DMS153 (cell line): ENCODE data around the gene LHX3.

Experiments
- DNase-seq: peaks from one replicate; lab custom pipeline; 2025; lab: John Stamatoyannopoulos, UW

The LHX3 gene

DNA sequence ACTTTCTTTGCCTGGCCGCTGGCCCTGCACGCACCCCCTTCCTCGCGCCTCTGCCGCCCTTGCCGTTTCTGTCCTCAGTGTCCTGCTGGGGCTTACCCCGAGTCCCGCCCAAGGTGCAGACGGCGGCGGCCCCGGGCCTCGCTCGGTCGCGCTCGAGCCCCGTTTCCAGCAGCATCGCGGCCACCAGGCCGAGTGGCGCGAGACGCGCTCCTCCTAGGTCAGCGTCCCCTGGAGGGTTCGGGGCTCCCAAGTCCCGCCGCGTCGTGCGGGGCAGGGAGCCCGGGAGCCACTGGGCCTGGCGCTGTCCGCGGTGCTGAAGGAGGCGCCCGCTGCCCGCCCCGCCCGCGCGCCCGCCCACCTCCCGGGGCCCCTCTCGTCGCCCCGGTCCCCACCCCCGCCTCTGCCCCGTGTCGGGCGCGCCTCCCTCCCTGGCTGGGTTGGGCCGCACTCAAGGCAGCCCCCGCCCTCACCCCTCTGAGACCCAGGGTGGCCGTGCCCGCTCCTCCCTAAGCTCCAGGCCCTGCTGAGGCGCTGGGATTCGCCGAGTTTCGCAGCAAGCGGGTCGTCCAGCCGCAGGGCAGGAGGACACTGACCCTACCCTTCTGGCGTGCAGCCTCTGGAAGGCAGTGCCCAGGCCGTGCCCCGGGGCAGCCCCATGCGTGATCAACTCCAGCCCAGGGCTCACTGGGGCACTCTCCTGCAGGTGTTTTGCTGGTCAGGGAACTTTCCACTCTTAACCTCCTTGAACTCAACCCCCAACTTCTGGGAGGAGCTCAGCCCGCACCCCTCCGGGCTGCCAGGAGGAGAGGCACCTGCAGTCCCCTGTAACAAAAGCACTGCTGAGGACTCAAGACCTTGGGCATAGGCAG, at the start of gene LHX3:
Gene LHX3, minus strand, starts transcription at position 291 of the 869 bp plus-strand sequence. Its CDS starts 116 bp downstream, at position 175.
- DNase-seq: no peak

DNA sequence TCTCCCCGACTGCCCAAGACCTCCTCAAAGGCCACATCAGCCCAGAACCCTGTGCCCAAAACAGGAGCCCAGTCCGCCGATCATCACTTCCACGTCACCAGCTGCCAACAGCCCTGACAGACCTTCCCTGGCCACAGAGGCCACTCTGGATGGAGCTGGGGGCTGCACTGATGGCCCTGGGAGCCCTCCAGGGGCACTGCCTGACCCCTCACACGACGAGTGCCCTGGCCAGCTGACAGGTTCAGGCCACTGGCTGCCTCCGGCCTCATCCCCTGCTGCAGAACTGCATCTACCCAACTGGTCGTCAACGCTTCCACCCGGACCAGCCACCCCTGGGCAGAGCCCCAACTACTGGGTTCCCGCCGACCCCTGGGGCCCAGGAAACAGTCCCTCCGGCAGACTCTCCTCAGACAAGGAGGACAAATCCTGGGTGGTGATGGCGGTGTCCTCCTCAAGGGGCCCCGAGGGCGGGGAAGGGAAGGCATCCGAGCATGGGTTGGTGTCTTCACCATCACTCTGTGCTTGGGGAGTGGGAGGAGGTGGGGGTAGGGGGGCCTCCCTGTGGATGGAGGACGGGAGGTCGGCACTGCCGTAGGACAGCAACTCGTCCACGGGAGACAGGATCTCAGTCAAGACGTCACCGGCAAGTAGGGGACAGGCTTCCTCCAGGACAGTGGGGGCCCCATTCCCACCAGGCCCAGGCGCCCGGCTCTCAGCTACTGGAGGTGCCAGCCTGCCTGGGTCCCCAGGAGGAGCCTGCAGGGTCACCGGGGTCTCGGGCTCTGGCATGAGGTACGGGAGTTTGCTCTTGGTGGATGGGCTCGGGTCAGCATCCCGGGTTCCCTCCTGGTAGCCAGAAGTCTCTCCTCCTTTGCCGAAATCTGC, 48.6 kb upstream of the LHX3 start:
- no peak for DNase-seq

DNA sequence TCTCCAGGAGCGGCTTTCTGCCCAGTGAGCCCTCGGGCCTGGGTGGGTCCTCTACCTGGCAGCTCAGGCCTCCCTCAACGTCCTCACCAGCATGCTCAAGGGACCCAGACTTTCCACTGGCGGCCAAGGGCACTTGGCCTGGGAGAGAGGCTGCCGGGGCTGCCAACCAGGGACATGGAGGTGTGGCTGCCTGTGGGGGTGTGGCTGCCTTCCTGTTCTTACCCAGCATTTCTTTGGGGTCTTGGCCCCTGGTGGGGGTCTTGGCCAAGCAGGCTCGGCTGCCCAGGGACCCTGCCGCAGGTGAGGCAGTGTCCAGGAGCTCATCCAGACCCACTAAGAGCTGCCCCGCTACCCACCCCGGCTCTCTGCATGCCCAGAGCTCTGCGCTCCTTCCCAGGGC, 47.9 kb upstream of the LHX3 start:
- DNase-seq: no peak

DNA sequence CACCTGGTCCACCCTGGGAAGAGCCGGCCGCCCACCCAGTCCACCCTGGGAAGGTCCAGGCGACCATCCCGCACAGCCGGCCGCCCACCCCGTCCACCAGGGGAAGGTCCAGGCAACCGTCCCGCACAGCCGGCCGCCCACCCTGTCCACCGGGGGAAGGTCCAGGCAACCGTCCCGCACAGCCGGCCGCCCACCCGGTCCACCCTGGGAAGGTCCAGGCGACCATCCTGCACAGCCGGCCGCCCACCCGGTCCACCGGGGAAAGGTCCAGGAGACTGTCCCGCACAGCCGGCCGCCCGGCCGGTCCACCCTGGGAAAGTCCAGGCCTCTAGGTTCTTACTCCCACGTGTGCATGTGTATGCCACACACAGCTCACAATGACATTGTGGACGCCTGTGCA, 47.4 kb upstream of the LHX3 start:
- DNase-seq: no peak

DNA sequence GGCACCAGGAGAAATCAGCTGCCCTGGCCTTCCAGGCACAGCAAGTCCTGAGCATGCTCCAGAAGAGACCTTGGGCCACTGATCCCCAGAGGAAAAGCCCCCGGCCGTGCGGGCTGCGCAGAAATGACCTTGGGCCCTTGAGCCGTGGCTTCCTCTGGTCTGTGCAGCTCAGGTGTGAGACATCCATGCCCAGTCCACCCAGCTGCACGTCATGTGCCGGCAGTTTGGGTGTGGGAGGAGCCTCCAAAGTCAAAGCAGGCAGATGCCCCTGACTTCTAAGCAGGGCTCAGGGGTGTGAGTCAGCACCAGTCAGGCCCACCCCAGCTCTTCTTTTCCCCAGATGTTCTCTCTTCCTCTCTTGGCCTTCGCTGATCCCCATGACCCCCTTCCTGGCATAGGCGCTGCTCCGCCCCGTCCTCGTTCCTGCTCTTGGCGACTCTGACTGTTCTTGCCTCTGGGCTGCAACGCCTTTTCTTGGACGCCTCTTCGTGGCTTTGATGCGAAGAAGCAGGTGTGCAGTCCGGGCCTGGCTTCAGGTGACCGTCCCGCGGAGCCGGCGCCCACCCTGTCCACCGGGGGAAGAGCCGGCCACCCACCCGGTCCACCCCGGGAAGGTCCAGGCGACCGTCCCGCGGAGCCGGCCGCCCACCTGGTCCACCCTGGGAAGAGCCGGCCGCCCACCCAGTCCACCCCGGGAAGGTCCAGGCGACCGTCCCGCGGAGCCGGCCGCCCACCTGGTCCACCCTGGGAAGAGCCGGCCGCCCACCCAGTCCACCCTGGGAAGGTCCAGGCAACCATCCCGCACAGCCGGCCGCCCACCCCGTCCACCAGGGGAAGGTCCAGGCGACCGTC, 46.6 kb upstream of the LHX3 start:
- no peak for DNase-seq

DNA sequence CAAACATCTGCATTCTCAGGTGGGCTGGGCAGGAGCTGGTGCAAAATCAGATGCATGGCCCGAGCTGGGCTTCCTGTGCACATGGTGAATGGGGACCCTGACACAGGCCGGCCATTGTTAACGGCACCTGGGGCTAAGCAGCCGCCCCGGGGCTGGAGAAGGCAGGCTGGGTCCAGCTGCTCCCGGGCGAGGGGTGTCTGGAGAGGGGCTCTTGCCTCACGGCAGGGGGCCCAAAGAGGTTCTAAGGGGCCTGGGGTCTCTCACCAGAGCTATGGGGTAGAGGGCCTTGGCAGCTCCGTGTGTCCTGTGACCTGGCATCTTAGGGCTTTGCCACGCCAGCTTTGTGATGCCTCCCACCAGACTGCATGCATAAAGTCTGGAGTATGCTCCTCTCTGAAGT, 45.7 kb upstream of the LHX3 start:
- DNase-seq: no peak

DNA sequence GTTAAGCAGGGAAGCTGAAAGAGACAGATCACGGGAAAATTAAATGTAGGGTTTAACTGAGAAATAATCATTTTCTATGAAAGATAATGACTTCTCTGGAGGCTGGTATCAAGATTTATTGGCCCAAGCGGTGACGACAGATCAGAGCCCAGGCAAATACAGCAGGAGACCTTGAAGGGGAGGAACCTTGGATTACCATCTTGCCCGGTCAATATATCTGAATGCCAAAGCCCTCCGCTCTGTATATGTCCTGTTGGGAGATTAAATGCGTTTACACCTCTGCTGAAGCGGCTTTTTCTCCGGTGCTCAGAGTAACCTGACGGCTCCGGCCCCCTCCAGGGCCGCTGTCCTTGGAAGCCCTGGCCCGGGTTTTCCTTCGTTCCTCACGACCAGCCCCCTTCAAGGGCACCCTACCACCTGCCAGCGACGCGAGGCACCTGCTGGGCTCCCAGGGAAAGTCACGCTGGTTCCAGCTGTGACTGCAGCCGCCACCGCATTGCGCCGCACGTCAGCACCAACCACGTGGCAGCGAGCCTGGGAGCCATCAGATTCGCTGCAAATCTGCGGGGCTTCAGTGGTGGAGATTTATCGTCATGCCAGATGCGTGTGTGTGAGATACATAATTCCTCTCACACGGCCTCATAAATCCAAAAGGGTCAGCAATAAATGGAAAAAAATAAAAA, 45.1 kb upstream of the LHX3 start:
- DNase-seq: no peak

DNA sequence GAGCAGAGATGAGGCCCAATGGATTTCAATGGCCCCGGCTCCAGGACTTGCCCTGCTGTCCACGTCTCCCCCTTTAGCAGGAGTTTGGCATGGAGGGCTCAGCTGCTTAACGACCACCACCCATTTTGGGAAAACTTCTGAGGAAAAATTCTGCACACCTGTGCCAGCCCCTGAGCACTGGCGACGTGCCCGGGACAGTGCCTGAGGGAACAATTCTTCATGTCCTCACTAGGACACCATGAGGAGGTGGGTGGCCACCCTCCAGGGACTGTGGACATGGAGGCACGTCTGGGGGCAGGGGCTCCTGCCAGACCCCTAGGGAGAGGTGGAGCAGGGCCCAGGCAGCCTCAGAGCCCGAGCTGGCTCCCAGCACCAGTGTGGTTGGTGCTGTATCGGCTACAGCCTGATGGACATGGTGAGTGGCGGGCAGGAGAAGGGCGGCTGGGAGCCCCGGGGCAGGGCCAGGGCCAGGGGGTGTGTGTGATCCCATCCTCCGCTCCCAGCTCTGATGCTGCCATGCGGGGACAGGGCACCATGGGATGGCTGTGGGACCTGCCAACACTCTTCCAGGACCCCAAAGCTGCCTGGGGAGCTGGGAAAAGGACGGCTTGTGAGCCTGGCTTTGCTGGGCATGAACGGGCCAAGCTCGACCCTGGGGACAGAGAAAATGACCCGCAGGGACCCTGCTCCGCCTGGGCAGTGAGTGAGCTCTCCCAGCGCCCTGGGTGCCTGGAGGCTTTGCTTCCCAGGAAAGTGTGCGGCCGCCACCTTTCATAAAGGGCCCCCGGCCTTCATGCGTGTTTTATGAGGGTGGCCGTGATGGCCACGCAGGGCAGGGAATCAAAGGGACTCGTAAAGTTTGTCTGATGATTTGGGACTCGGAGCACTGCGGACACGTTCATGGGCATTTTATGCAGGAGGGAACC, 44.3 kb upstream of the LHX3 start:
- no peak for DNase-seq

DNA sequence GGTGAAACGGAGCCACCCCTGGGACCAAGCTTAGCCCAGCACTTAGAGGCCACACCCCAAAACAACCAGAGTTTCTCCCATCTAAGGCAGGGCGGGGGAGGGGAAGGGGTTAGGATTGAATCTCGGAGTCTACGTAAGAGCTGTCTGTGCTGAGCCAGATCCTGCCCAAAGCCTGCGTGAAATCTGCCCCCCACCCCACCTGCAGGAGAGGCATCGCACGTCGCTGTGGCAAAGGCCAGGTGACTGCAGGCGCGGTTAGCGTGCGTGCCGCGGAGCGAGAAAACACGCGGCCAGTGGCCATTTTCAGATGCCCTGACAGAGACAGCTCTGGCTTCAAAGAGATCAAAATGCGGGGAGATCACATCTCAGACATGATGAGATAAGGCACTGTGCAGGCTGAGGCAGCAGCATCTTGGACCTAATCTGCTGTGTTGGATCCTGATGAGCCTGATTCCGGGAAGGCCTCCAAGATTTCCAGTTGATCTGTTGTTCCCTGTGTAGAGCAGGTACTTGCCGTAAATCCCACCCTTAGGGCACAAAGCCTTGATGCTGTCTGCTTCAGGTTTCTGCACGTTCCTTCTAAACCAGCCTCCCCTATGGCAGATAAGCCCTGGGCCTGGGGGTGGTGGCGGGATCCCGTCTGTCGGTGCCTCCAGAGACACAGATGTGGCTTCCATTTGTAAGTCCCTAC, 43.2 kb upstream of the LHX3 start:
- DNase-seq: no peak

DNA sequence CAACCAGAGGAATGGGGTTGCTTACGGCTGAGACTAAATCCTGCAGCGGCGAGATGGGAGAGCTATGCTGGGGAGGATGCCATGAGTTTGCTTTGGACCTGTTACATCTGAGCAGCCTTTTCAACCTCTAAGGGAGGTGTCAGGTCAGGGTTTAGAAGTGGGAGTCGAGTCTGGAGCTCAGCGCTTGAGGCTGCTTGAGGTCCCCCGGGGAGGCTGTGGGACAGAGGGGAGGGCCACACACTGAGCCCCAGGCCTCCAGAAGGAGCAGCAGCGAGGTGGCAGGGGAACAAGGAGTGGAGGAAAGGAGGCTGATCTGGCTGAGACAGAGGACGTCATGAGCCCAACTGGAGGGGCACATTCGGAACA, 42.6 kb upstream of the LHX3 start:
- no peak for DNase-seq

DNA sequence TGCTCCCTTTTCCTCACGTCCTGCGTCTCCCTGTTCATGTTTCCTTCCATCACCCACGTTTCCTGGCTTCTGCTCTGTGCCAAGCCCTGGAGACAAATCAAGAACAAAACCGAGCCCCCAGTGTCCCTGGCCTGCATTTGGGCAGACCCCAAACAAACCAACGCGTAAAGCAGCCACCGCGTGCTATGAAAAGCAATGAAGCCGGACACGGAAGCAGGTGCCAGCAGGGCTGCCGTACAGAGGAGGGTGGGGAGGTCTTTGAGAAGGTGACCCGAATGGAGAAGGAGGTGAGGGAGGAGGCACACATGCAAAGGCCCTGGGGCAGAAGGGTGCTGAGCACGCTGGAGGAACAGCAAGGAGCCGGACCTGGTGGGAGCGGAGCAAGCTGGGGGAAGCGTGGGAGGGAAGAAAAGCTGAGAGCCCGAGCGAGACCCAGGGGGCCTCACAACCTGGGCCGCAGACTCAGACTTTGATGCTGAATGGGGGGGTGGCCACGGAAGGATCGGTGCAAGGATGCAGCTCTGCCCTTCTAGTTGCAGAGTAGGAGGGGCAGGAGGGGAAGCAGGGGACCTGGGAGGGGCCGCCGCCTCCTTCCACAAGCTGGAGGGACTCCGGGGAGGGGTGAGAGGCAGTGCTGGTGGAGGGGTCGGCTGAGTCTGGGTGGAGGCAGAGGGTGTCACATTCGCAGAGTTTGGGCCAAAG, 42.1 kb upstream of the LHX3 start:
- DNase-seq: no peak

DNA sequence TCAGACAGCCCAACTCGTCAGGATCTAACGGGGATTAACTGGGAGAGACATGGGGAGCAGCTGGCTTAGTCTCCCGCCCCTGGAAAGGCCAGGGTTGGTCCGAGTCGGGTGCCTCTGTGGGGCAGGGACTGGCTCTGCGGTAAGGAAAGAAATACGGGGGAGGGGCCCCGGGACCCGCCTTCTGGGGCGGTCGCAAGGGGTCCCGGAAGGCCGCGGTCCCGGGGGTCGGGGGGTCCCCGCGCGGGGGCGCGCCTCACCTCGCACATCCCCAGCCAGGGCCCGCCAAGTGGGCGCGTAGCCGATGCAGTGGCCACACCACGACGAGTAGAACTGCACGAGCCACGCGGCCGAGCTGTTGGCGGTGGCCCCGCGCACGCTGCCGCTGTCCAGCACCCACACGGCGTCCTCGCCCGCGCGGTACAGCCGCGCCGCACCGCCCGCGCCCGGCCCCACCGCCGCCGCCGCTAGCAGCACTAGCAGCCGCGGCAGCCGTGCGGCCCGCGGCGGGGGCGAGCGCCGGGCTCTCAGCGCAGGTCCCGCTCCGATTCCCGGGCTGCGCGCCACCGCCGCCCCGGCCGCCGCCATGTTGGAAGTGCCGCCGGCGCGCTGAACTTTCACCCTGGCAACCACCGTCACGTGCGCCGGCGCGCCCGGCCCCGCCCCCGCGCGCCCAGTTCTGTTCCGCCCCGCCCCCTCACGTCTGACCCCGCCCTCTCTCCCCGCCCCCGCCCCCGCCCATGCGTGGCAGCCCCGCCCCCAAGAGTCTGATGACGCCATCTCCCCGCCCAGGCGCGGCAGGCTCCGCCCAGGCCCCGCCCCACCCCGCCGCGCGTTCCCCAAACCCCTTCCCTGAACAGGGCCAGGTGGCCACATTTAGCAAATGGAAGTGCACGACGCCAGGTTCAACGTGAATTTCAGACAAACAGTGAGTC, 40.6 kb upstream of the LHX3 start, which contains the start of gene QSOX2:
Gene QSOX2, minus strand, starts transcription at position 594 of the 932 bp plus-strand sequence. Its CDS starts 9 bp downstream, at position 585.
- peak; percentile 29 for DNase-seq

DNA sequence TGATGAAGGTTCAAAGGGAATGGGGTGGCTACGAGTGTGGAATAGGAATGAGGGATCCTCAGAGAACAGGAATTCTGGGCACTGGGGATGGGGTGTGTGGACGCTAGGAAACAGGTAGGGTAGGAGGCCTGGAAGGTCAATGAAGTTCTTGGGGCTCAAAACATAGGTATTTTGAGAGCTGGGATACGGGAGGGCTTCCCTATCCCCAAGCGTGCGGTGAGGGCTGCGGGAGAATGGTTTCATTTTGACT, 40.0 kb upstream of the LHX3 start:
- no peak for DNase-seq

DNA sequence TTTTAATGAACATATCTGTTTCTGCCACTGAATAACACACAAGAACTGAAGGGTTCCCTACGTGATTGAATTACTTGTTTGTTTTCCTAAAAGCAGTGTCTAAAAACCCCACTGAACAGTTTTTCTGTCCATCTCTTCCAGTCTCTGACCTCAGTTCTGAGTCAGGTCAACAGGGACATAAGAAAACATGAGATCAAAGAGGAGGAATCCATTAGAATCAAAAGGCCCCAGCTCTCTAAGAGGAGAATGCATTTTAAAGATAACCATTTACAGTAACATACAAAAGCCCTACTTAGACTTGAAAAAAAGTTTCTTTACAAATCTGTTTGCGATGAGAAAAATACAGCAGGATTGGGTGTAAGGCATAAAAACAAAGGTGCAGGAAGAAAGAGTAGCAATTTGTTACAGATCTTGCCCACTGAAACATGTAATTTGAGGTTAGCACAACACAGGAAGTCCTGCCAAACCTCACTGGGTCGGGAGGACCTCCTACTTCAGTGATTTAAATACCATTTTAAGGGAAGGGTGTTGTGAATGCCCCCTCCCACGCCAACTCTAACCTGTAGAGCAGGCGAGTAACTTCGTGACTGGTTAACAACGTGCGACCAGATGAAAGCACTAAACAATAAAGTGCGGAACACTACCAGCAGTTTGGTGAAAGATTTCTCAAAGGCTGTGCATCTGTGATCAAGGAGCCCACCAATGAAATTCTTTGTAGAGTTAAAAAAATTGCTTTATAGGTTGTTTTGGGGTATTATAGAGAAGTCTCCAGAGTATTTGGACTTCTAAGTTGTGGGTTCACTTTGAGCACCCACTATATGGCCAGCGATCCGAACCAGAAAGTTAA, 39.4 kb upstream of the LHX3 start:
- no peak for DNase-seq

DNA sequence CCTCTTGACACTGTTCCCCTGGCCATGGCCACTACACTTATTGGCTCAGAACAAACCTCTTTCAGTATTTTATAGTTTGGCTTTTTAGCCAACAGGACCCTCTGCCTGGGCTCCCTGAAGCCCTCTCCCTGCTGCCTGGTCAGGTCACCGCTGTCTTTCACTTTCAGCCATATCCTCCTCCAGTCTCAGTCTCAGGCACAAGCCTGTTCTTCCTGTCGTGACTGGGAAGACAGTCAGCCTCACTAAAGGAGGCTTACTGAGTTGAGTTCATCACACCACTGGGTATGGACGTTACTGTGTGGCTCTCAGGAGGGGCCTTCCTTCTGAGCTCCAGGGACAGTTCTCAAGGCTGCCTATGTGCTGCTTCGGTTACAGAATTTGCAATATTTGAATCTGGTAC, 38.7 kb upstream of the LHX3 start:
- DNase-seq: no peak

DNA sequence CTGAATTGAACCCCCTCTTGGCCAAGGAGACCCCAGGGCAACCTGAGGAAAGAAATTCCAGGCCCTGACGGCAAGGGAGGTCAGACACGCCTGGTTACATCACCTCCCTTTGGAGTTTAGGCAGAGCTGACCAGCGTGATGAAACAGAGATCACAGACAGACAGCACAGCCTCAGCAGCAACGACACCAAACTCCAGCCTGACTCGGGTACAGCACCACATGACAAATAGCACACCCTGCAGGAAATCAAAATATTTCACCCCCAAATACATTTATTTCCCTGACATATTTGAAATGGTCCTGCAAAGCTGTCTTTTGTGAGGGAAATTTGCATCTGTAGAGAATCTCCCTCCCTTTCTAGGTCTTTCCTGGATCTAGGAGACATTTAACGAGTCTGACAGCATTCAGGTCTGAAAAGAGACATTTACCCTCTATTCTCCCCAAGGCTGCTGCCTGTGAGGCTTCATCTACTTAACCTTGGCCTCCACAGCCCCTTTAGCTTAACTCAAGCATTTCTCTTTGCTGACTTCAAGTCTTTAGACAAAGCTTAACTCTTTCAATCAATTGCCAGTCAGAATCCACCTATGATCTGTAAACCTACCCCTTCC, 38.1 kb upstream of the LHX3 start:
- no peak for DNase-seq

DNA sequence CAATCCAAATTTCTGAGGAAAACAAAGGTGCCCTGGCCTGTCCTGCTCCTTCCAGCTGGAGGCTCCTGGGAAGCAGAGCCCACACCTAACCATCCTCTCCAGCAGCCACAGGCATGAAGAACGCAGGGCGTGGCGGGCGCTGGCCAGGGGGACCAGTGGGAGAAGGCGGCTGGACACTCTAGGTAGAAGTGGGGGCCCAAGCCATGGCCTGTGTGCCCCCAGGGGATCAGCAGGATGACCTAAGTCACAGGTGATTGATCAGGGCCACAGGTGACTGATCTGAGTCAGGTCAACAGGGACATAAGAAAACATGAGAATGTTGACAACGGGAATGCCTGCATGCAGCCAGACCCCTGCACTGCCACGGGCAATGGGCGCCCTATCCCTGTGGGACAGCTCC, 37.3 kb upstream of the LHX3 start:
- no peak for DNase-seq
